Spleen (tissue), 7 donors: Measurements from ENCODE around the gene TRPM2.

Experiments used
- POLR2A ChIP-seq, 3 donors: fragments of 450-650 bp; IDR thresholded peaks; one replicate each; pipeline ENCODE4 v1.5.1; 2017; ENCODE audit warnings: antibody characterized with exemption in 3 of 3, mild to moderate bottlenecking in 1 of 3
- POLR2AphosphoS5 ChIP-seq, 3 donors: sonication (generic); formaldehyde crosslinking; IDR thresholded peaks; one replicate each; pipeline ENCODE4 v1.5.1; 2017; ENCODE audit warnings: antibody characterized with exemption in 3 of 3
- TF ChIP-seq, protein P1 (sequence below), 11 experiments: fragments of 200-600 bp in 7 of 11; fragments of 450-650 bp in 4 of 11; sonication (generic) in 4 of 11; IDR thresholded peaks in 8 of 11; conservative IDR thresholded peaks in 3 of 11; 1 replicate in 7 of 11; 2 replicates in 4 of 11; pipeline versions ENCODE4 v1.4.0 to v1.8.0; 2016 to 2021; ENCODE audit warnings: antibody characterized with exemption in 11 of 11, inconsistent platforms in 4 of 11, mild to moderate bottlenecking in 1 of 11
- donor health status: DM: no; HTN: no; CAD: no; lungs with moderate emphysema.
- donor health status: DM: no; HTN: no; CAD: no.
- donor health status: DM: no; HTN: no; CAD: no.

DNA sequence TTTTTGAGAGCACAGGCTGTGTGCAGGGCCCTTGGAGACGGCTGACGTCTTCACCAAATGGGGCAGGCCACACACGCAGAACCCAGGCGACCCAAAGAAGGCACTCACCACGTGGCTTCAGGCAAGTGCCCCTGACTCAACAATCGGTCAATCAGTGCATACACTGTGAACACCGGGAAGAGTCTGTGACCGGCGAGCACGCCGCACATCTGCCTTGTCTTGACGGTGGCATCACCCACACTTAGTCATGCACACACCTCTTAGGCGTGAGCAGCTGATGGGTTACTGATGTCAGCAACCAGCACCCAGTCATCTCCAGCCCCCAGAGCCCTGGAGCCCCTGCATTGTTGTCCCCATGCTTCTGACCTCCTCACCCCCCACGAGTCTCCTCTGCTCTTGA, 97.0 kb downstream of the TRPM2 start:
- TF ChIP-seq POLR2A (IDR thresholded peaks at IDR 0.05) (no peak), POLR2AphosphoS5 (IDR thresholded peaks at IDR 0.05) (no peak)
- TF ChIP-seq, protein P1, sequence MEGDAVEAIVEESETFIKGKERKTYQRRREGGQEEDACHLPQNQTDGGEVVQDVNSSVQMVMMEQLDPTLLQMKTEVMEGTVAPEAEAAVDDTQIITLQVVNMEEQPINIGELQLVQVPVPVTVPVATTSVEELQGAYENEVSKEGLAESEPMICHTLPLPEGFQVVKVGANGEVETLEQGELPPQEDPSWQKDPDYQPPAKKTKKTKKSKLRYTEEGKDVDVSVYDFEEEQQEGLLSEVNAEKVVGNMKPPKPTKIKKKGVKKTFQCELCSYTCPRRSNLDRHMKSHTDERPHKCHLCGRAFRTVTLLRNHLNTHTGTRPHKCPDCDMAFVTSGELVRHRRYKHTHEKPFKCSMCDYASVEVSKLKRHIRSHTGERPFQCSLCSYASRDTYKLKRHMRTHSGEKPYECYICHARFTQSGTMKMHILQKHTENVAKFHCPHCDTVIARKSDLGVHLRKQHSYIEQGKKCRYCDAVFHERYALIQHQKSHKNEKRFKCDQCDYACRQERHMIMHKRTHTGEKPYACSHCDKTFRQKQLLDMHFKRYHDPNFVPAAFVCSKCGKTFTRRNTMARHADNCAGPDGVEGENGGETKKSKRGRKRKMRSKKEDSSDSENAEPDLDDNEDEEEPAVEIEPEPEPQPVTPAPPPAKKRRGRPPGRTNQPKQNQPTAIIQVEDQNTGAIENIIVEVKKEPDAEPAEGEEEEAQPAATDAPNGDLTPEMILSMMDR (IDR thresholded peaks at IDR 0.05 in 8 of 11, conservative IDR thresholded peaks at IDR 0.05 in 3 of 11) = no peak
